Endothelial cell (in vitro differentiated cells): ENCODE results near the gene DLX3. TPM values are rescaled to one million over a fixed set of nuclear protein-coding genes. Genes with fewer than 3 reads are reported as not detected.

ENCODE experiments used
- DNase-seq: peaks from one replicate; pipeline ENCODE4 v3.0.0; 2021; ENCODE audit warnings: low spot score
- H3K27ac Mint-ChIP-seq: one replicate; pipeline ENCODE4 v1.8.0; 2021; ENCODE audit warnings: mixed read lengths, inconsistent platforms; ENCODE audit not compliant: unreplicated experiment
- H3K27me3 Mint-ChIP-seq: one replicate; pipeline ENCODE4 v1.8.0; 2021; ENCODE audit warnings: mild to moderate bottlenecking, moderate library complexity, mixed read lengths, inconsistent platforms; ENCODE audit not compliant: unreplicated experiment
- H3K36me3 Mint-ChIP-seq: one replicate; pipeline ENCODE4 v1.8.0; 2021; ENCODE audit warnings: mild to moderate bottlenecking, low read depth, mixed read lengths, inconsistent platforms; ENCODE audit not compliant: unreplicated experiment
- H3K4me1 Mint-ChIP-seq: one replicate; pipeline ENCODE4 v1.8.0; 2021; ENCODE audit warnings: mild to moderate bottlenecking, mixed read lengths, inconsistent platforms; ENCODE audit not compliant: unreplicated experiment
- H3K4me3 Mint-ChIP-seq: one replicate; pipeline ENCODE4 v1.8.0; 2021; ENCODE audit warnings: mild to moderate bottlenecking, mixed read lengths, inconsistent platforms; ENCODE audit not compliant: unreplicated experiment
- H3K9me3 Mint-ChIP-seq: one replicate; pipeline ENCODE4 v1.8.0; 2021; ENCODE audit warnings: mixed read lengths, inconsistent platforms; ENCODE audit not compliant: unreplicated experiment
- total RNA-seq: library from RNA; stranded (reverse); fragmentation: NEBNext Ultra II Directional; extraction: Animal tissue kit (Norgen Biotek cat#: 25700); gene quantifications from one replicate; pipeline ENCODE4 v1.2.1, GENCODE V29; 2021; ENCODE audit not compliant: unreplicated experiment
- TF ChIP-seq, protein P1 (sequence below): fragments of 200-600 bp; sonication (generic); IDR thresholded peaks from one replicate; pipeline ENCODE4 v1.5.0; 2021; ENCODE audit warnings: antibody characterized with exemption; ENCODE audit not compliant: unreplicated experiment

The DLX3 gene
- total RNA-seq, 1 donor from 2014 or later, result 0.13 TPM

DNA sequence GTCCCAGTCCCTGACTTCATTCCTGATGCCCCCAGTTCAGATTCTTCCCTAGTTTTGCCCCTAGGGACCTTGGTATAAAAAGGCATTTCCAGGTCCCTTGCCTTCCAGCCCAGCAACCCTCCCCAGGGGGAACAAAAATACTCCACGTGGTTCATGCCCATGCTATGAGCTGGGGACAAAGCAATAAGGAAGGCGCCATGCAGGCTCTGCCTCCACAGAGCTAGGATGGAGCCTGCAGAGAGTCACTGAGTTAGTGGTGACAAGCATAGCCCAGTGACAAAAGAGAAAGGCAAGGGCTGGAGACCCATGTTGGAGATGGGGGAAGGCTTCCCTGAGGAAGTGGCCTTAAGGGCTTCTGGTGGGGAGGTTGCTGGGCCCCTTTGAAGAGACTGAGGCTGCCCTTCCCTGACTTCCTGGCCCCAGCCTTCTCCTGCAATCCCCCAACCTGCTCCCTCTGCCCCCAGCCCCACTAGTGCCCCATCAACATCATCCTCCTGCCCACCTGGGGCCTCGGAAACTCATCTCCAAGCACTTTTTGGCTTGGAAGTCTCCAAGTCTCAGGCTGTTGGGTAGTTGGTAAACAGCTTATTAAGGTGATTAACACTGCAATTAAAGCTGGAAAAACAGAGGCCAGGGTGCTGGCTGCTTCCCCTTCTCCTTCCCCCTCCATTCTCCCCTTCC is 9.6 kb downstream of the DLX3 start:
- H3K36me3 Mint-ChIP-seq, result peaks cover 3% of the 10 kb centered on the region
- peaks cover 2% of the 10 kb centered on the region for H3K4me1 Mint-ChIP-seq
- TF ChIP-seq, protein P1, sequence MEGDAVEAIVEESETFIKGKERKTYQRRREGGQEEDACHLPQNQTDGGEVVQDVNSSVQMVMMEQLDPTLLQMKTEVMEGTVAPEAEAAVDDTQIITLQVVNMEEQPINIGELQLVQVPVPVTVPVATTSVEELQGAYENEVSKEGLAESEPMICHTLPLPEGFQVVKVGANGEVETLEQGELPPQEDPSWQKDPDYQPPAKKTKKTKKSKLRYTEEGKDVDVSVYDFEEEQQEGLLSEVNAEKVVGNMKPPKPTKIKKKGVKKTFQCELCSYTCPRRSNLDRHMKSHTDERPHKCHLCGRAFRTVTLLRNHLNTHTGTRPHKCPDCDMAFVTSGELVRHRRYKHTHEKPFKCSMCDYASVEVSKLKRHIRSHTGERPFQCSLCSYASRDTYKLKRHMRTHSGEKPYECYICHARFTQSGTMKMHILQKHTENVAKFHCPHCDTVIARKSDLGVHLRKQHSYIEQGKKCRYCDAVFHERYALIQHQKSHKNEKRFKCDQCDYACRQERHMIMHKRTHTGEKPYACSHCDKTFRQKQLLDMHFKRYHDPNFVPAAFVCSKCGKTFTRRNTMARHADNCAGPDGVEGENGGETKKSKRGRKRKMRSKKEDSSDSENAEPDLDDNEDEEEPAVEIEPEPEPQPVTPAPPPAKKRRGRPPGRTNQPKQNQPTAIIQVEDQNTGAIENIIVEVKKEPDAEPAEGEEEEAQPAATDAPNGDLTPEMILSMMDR, result no peak
- no peak for DNase-seq
- no peak overlapping the region for H3K27ac Mint-ChIP-seq
- H3K4me3 Mint-ChIP-seq, result no peak overlapping the region
- peaks cover 18% of the 10 kb centered on the region for H3K27me3 Mint-ChIP-seq
- no peaks in the 10 kb centered on the region for H3K9me3 Mint-ChIP-seq

DNA sequence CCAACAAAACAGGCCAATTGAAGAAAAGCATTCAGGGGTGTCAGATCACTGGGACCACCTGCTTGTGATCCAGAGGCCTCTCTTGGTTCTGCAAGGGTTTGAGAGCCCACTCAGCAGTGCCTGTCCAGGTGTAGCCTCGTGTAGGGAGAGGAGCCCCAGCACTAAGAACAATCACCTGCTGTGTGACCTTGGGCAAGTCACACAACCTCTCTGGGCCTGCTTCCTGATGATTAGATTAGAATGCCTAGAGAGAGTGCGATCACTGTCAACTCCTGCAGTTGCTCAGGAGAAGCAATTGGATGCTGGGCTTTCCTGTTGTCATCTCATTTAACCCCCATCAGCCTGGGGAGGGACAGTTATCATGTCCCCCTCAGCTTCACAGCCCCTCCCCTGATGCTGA is 10.2 kb downstream of the DLX3 start:
- Mint-ChIP-seq H3K4me1 (peaks cover 2% of the 10 kb centered on the region), H3K27me3 (peaks cover 18% of the 10 kb centered on the region), H3K36me3 (peaks cover 3% of the 10 kb centered on the region)

DNA sequence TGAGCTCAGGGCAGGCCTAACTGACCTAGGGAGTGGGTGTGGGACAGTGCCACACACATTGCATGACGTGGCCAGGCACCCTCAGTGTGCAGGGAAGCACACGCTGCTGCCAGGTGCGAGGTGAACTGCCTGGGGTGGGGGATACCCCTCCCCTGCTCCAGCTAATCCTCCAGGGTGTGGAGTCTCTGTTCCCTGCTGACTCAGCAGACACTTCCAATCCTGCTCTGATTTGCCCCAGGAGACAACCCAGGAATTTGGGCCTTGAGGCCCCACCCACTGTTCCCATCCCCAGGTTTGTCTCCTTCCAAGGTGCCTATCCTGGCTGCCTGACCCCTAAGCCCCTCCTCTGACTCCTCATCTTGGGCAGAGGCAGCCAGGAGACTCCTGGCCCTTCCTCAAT is 10.7 kb downstream of the DLX3 start:
- Mint-ChIP-seq H3K36me3 (peaks cover 3% of the 10 kb centered on the region), H3K4me3 (no peak overlapping the region), H3K27ac (no peak overlapping the region), H3K27me3 (peaks cover 20% of the 10 kb centered on the region), H3K4me1 (peaks cover 2% of the 10 kb centered on the region), H3K9me3 (no peaks in the 10 kb centered on the region)
- TF ChIP-seq, protein P1, result no peak
- DNase-seq, result no peak

More for the DNA sequence above, 10.2 kb downstream of the DLX3 start:
- DNase-seq, result no peak
- no peaks in the 10 kb centered on the region for H3K9me3 Mint-ChIP-seq
- H3K4me3 Mint-ChIP-seq, result no peak overlapping the region
- H3K27ac Mint-ChIP-seq, result no peak overlapping the region
- TF ChIP-seq, protein P1, result no peak

DNA sequence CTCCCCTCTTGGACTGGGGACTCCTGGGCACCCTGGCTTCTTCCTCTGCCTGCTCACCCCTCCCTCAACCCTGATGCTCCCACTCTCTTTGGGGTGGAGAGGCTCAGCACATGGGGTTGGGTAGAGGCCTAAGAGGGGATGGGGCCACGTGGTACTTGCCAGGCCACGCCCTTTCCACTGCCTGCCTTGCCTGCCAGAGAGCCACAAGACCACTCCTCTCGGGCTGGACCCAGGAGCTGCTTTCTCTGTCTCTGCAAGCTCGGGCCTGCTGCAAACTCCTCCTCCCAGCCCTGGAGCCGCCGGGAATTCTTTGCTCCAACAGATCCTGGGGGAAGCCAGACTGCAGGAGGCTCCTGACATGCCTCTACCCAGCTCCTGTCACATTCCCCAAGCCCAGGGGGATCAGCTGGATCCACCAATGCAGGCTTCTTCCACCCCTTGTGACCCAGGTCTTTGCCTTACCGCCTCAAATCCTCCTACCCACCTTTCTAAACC is 14.3 kb downstream of the DLX3 start:
- Mint-ChIP-seq H3K36me3 (no peaks in the 10 kb centered on the region), H3K27me3 (peaks cover 18% of the 10 kb centered on the region), H3K4me1 (peaks cover 4% of the 10 kb centered on the region), H3K4me3 (no peak overlapping the region), H3K9me3 (no peaks in the 10 kb centered on the region), H3K27ac (no peak overlapping the region)
- TF ChIP-seq, protein P1, result no peak
- DNase-seq, result no peak

DNA sequence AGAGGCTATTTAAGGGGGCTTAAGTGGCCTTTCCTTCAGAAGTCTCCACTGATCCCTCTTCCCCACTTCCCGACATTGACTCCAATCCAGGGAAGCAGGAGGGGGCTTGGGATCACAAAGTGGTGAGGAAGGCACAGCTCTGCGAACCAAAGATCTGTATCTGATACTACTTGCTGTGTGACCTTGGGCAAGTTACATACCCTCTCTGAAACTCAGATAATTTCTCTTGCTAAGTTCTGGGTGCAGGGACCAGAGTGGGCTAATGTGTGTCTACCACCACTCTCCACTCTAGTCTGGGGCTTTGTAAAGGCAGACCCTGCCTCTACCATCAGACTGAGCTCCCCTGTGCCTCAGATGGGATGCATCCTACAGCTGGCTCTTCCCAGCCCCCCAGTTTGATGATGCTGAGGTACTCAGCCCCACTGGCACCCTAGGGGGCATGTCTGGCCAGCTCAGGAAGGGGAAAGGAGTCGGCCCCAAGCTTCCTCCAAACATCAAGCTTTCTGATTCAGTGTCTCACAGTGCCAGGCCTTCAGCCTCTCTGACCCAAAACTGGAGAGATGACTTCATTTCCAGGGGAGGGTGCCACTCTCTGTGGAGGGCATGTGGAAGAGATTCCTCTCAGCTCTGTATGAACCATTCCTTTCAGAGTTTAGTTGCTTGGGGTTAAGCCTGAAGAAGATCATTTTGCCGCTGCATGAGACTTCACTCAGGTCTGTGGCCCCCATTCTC is 15.1 kb downstream of the DLX3 start:
- no peak for DNase-seq
- Mint-ChIP-seq H3K9me3 (no peaks in the 10 kb centered on the region), H3K27me3 (peaks cover 18% of the 10 kb centered on the region), H3K27ac (no peak overlapping the region), H3K4me3 (no peak overlapping the region), H3K4me1 (peaks cover 4% of the 10 kb centered on the region), H3K36me3 (no peaks in the 10 kb centered on the region)
- TF ChIP-seq, protein P1, result no peak
